Measurements from ENCODE around the gene POU2AF2.

POU2AF2 gene

DNA sequence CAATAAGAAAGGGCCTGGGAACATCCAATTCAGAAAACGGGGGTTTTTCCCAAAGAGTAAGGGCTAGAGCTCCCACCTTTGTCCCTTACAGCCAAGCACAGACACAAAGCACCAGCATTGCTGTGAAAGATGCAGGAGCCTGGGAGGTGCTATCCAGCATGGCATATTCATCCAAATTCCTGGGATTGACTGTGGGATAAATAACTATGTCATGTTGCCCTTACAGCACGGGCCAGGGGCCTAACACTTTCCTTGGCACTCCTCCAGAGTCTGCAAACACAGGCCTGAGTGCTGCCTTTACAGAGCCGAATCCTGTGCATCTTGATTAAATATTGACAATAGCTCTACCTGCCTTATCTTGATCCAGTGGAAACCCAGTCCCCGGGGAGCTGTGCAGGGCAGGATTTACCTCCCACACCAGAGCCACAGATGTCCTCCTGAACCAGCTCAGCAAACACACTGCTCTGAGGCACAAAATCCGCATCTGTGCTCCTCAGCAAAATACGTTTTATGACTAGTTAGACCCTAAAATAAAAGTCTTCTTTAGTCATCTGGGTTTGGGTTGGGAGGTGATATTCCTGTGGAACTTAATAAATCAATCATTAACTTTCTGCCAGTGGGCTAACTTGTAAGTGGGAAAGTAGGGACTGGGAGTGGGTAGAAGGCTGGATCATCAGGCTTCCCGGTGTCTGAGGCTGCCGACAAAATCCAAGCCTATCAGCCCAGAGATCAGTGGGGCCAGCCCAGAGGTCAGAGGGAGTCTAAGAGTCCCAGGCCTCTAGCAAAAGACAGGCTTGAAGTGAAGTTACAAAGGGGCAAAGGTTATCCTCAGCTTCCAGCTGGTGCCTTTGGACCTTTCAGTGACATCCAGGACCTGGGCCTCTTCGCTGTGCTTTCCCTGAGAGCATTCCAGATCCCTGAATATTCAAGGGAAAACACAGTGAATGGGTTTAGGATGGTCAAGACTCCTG, 89.3 kb downstream of the POU2AF2 start:
- peak in 1 of 2 experiments; percentile 63 for DNase-seq

DNA sequence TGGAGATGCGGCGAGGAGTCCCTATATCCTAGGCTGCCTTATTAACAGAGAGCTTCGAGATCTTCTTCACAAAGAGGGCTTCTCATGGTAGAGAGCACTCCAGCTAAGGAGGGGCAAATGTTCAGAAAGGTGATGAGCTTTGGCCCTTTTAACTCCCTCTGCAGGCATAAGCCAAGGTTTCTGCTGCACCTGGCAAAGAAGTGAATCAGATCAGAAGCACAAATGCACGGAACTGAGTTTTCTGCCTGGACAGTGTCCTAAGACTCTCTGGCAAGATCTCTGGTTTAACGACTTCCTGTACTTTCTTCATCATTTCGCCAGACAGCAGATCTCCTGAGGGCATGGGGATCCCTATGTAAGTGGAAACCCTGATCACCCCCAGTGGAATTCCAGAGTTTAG, 90.0 kb downstream of the POU2AF2 start:
- no peak for DNase-seq

Data from NCI-H446 (cell line).